ENCODE results near the gene FYN.

FYN gene

DNA sequence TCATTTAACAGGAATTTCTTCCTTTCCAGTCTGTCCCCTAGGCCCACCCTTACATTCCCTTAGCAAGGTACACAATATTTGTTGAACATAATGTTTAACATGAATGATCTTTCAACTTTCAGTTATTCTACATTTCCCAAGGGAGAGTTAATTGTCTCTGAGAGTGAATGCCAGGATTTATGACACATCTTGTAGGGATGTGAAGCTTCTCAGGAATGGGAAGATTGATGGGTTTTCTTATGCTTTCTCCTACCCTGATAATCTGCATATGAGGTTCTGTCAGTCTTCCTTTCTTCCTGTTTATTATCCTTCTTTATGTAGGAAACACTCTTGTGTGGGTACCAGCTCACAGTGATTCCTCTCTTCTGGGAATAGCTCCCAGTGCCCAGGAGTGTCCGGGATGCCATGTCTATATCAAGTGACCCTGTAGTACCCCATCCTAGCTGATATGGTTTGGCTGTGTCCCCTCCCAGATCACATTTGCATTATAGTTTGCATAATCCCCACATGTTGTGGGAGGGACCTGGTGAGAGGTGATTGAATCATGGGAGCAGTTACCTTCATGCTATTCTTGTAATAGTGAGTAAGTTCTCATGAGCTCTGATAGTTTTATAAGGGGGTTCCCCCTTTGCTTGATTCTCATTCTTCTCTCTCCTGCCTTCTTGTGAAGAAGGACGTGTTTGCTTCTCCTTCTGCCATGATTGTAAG lies 7.1 kb upstream of the FYN start:
- no peak for DNase-seq

DNA sequence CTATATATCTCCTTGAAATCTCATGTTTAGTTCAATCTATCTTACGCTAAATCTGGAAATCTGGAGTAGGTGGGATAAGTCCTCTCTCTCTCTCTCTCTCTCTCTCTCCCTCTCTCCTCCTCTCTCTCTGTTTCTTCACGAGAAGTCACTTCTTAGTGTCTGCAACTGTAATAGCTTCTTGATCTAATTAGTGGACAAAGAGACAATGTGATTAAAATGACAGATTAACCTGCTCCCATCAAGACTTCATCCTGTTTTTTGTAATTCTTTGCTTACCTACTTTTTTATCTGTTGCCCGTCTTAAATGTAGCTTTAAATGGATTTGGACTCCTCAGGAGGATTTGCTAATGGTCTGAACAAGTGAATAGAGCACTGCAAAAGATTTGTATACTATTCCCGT lies 2.5 kb upstream of the FYN start:
- DNase-seq = no peak

DNA sequence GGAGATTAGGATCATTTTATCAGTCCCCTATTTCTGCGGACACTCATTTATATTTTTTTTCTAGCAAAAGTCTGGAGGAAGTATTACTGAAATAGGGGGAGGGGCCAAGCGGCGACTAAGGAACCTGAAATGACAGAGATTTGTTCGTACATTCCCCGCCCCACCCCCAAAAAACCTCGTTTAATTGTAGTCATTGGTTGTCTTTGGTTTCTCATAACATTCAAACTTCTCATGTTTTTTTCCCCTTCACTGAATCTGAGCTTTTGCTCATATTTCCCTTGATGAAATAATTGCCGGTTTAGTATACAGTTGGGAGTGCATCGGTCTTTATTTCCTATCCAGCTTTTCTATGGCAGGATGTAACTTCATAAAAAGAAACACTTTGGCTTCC lies 768 bp upstream of the FYN start:
- DNase-seq = no peak

DNA sequence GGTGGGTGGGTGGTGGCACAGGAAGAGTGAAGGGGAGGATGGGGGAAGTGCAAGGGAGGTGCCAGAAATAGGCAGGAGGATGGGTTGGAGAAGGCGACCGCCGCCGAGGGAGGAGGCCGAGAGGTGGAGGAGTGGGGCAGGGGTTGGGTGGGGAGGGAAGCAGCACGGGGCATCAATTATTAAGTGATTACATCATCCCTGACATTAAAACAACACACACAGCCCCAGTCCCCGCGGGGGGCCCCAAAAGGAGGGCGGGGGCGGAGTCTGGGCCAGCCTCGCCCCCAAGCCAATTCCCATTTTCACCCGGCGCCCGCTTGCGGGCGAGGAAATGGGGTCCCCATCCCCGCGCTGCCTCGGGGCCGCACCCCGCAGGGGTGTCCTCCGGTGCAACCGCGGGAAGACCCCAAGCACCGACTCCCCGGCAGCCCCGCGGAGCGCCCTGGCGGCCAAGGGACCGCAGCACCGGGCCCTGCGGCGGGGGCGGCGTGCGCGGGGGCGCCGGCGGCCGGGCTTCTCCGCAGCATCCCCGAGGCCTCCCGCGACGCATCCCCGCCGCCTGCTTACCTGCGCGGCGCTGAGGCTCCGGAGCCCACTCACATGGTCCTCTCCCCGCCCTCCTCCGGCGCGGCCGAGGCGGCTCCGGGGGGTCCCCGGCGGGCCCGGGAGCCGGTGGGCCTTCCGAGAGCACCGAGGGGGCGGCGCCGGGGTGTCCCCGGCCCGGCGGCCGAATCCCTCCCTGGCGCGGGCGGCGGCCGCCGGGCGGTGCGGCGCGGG lies 663 bp downstream of the FYN start:
- DNase-seq = peak; percentile 92

DNA sequence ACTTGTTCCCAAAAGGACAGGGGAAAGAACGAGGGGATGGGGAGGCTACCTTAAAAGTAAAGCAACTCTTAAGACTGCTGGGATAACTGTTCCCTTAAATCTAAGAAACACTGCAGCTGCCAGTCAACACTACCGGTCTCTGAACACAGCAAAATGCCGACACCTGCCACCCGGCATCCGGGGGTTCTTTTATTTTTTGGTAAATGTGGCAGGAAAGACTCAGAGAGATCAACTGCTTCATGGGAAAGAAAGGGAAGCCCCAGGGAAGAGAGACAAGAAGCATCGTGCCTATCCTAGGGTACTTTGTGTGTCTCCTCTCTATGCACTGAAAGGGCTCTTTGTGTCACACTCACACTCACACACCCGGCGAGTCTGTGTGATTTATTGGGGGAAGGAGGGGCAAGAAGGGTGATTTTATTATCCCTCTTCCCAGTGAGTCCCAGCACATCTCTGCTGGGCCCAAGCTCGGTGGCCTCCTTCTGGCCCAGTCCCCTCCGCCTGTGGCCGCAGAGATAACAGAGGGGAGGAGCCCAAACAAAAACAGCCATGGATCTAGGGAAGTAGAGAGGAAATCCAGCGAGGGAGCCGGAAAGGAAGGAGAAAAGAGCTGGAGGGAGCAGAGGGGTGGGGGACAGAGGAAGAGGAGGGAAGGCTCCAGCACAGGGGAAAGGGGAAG lies 1.4 kb downstream of the FYN start:
- peak; percentile 86 for DNase-seq

DNA sequence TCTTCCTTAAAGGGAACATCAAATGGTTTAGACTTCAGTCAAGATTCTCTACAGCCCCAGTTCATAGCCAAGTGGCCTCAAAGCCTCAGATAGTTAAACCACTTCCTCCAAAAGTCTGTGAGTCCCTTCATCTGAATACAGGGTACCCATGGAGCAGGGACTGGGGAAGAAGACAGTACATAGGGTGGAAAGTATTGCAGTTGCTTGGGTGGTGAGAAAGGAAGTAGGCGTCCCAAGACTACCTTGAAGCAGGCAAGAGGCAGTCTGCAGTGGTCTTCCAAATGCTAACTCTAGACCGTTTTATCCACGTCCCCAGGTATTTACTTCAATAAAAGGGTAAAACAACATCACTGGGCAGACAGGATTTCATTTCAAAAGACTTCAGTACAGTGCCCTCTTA lies 2.0 kb downstream of the FYN start:
- peak; percentile 48 for DNase-seq

DNA sequence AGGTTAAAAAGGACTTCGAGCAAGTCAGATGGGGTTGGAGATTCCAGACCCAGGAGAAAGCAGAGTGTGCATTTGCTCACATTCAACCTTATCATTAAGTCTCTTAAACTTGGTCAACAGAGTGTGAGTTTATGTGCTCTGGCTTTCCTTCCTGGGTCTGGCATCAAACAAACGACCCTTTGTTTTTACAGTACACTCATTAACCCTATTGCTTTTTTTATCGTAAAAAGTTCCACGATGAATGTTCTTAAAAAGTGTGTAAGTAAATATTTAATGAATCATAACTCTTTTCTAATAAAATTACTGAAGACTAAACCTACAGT lies 2.5 kb downstream of the FYN start:
- DNase-seq = no peak

DNA sequence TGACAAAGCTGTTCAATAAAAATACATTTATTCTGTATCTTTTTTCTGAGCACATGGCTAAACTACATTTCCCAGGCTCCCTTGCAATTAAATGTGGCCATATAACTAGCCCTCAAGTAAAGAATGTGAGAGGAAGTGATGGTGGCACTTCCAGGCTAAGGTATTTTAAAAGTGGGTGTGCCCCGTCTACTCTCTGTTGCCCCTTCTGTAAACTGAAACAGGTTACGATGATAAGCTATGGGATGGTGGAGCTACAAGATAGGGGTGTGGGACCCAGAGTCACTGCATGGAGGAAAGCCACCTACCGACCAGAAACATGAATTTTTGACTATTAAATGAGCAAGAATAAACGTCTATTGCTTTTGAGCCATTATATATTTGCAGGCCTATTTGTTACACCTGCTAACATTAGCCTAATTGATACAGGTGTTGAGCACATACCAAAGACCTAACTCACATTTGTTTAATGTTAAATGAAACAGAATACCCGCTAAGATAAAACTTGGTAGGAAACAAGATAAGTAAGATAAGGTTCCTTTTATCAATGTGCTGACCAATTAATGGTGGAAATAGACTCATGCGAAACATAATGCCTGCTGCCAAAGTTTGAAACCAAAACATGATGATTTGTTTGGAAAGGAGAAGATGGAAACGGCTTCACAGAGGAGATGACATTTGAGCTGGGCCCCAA lies 3.1 kb downstream of the FYN start:
- no peak for DNase-seq

DNA sequence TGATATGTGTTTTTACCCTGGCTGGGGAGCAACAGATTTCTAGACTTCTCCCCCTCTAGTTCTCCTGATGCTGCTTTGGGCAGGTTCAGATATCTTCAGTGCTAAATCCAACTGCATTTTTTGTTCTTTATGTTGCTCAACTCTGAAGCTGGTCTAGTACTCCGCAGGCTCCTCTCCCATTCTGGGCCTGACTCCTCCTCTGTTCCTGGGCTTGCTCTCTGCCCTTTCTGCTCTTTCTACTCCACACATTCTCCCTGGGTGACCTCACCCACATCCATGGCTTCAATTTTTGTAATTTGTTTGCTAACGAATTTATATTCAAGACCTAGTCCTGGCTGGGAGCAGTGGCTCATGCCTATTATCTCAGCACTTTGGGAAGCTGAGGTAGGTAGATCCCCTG lies 6.4 kb downstream of the FYN start:
- DNase-seq = no peak

DNA sequence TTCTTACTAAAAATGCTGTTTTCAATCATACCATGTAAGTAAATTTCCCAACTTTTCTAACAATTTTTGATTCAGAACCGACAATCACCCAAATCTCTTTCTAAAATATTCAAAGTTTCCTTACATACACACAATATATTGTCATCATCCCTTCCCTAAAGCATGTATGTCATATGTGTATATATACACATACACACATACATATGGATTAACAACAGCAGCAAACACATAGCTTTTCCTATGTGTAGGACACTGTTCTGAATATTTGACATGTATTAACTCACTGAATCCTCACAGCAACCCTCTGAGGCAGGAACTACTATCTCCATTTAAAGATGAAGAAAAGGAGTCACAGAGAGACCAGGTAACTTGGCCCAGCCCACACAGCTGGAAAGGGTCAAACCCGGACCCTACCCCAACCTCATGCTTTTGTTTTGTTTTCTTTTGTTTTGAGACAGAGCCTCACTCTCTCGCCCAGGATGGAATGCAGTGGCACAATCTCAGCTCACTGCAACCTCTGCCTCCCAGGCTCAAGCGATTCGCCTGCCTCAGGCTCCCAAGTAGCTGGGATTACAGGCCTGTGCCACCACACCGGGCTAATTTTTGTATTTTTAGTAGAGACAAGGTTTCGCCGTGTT lies 7.2 kb downstream of the FYN start:
- no peak for DNase-seq

DNA sequence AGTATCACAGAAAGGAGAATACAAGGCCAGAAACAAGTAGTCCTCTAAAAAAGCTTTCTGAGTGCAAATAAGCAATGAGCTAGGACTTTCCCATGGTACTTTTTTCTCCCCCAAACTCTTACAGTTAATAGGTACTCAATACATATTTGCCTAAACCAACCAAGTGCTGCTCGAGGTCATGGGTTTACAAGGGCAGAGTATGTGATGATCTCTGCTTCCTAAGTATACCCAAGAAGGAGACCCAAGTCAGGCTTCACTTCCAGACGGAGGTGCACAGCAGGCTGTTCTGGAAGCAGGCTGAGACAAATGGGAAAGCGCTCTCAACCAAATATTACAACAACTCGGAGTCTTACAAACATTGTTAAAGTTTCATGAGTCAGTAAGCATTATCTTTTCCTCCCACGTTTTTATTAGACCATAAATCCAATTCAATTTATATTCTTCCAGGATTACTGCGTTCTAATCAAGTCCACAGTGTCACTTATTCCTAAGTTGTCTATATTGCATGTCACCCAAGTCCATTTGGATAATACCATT lies 8.1 kb downstream of the FYN start:
- DNase-seq = no peak

DNA sequence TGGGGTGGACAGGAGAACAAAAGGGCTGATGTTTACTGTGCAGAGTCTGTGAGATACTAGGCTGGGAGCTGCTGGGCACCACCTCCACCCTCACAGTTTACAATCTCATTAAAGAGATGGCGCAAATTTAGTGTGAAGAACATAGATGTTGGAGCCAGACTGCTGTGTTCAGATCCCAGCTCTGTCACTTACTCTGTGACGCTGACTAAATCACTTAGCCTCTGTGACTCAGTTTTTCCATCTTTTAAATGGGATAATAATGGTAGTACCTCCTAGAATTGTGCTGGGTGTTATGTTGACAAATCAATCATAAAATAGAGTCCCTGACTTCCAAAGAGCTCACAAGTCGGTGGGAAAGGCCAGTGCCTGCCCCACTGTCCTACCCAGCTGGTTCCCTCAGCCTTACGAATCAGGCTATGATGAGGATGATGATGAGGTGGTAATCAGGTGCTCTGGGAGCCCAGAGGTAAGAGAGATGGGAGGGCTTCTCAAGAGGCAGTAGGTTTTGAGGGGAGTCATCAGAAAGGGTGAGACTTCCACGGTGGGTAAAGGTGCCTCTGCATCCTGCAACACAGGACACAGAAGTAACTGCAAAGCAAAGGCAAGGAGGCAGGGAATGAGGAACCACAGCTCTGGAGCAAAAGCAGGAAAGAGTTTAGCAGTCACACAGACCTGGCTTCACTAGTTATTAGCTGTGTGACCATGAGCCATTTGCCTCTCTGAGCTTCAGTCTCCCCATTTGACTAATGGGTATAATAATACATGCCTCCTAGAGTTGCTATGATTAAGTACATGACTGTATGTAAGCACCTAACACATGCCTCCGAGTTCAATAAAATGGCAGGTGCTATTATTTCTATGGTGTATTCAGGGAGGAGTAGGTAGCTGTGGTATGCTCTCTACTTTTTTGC lies 8.9 kb downstream of the FYN start:
- no peak for DNase-seq

DNA sequence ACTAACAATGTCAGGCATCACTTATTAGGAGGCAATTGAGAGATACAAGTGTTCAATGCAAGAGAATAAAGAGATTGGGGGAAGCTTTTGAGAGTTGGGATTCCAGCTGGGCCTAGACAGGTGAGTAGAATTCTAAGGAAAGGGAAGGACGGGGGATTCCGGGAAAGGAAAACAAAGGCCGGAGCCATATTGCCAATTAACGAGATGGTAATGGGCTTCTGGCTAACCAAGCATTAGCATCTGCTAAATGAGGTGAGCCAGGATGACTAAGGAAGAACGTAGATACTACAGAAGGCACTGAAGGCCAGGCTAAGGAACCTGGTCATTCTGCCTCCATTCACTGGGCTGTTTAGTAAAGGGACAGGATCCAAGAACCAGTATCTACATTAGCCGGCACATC lies 10.5 kb downstream of the FYN start:
- DNase-seq = no peak

DNA sequence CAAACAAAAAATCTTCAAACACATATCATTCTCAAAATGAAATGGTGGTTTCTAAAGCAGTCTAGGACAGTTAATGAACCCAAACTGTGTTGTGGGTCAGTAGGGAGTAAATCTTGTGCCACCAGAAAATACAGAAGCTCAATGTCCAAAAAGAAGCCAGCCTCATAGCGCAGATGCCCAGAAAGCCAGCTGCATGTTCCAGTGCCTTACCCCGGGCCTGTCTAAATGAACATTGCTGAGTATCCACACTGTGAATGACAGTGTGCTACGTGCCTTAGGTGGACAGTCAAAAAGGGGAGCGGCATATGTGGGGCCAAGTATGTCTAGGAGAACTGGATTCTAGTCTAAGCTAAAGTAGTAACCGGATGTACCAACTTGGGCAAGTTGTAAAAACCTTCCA lies 10.9 kb downstream of the FYN start:
- no peak for DNase-seq

DNA sequence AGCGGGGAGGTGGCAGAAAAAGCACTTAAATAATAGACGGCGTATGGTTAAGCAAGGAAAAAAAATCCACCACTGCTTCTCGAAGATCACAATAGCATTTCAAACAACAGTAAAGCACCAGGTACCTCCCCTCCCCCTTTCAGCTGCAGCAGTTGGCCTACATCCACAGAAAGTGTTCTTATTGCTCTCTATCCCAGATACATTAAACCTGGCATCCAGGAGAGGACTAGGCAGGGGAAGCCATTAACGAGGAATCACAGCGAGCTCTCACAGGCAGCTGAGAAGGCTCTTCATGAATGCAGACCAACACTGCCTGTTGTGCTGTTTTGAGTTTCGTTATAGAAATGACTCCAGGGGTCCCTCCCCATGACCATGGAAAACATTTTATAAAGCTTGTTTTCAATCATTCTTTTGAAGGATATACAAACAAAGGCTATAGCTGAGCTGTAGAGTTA lies 11.8 kb downstream of the FYN start:
- no peak for DNase-seq

DNA sequence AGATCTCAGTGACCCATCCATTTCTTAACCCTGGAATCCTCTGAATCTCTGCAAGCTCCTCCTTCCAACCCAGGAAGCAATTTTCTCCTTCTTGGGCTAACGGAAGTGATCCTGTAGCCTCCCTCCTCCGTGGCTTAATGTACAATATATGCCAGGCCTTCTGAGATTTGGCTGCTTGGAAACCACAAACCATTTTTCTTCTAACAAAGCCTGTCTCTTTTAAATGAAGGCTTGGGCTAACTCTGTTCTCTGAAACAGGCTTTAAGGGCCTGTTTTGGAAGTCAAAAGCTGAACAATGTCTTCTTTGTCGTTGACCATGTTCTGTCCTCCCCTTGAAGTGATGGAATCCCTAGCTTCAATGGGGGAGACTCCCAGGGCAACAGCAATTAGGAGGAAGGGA lies 14.9 kb downstream of the FYN start:
- peak; percentile 24 for DNase-seq

DNA sequence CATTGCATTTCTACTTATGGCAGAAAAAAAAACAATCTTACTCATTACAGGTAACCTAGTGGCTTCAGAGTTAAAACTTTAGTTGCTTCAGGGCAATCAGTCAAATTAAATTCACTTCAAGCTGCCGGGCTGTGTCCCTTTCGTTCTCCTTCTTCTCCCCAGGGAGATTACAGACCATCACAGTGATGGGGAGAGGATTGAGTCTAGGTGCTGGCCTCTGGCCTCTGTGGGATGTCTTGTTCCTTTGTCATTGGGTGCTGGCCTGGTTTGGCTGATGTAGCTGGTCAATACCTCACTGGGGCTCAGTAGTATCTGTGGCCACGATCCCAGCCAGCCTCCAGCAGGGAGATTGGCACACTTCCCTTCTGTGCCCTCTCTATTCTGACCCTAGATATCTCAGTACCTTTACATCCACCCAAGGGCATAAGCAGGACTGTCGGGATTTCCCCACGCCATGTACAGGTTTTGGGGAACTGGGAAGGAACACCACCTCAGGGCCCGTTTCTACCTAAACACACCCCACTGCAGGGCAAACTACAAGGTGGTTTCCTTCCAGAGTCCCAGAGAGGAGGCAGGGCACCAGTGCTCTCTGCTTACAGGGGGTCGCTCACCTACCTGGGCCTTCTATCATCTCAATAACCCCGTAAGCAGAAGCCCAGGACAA lies 15.4 kb downstream of the FYN start:
- DNase-seq = no peak

DNA sequence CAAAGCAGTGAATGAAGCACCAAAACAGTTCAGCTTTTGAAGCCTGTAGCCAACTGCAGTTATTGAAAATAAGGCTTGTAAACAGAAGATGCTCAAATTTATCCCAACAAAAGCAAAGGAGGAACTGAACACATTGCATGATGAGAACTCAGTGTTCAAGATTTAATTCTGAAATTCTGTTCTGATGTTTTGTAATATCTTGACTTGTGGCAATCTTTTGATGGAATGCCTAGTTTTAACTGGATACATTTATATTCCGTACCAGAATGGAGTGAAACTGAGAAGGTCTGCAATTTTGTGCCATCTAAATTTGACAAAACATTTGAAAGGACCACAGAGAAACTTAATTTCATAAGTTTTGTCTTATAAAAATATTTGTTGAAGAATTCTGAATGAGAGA lies 17.5 kb downstream of the FYN start:
- no peak for DNase-seq

DNA sequence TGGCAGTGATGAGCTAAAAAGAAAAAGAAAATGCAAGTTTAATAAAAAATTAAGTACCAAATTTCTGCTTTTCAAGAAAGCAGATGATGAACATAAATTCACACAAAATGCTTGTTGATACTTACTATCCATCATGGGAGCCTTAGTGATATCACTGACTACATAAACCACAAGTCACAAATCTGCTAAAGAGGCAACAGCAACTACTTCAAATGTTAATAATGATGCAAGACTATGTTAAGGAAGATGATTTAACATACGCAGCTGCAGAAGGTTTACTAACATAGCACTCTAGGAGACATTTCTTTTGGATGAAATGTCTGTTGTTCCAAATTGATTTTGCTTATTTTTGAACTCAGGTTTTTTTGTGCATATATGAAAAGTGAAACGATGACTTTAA lies 18.6 kb downstream of the FYN start:
- no peak for DNase-seq

DNA sequence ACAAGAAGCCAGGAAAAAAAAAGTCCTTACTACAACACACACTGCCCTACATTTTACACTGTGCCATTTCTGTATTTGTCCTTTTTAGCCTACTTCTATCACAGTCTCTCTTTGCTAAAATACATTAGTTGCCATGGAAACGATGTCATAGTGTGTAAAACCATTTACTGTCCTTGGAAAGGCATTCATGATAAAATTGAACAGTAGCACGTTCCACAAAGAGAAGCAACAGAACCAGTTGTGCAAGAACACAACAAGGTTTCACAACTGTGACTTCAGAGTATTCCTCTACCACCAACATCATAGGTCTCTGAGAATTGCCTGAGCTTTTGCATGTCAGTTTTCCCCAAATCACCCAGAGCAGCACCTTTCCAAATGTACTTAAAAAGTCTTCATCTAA lies 20.5 kb downstream of the FYN start:
- peak; percentile 35 for DNase-seq

DNA sequence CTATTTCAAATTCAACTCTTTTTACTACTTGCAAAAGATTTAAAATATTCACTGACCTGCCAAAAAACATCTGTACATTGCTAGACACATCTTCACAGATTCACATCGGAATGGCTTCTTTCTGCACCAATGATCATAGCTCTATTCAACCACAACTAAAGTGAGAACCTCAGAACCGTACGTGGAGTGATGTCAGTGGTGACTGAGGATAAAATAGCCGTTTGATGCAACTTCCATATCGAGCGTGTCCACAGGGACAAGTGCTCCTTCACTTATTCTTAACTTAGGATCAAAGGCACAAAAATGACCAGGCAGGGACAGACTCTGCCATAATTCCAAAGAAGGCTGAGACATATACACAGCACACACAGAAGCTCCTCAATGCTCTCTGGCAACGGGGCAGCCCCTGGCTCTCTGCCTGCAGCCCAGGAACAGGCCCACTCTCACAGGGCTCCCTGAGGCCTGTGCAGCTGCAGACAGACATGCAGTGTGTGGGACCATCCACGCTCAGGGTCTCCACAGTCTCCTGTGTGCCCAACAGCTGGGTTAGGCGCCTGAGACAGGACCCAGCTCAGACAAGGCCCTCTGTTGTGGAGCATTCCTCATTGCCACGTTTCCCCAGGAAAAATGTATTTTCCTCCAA lies 22.8 kb downstream of the FYN start:
- peak; percentile 73 for DNase-seq
